Neutrophil (primary cell): ENCODE measurements around the gene TUBA4B.

Experiments
- H3K27ac ChIP-seq: fragments of 200-600 bp; sonication (generic); 2 replicates; pipeline ENCODE4 v1.5.1; 2016; ENCODE audit warnings: mild to moderate bottlenecking, moderate library complexity
- H3K27me3 ChIP-seq: fragments of 200-600 bp; sonication (generic); 2 replicates; pipeline ENCODE4 v1.6.0; 2016; ENCODE audit warnings: mild to moderate bottlenecking
- H3K36me3 ChIP-seq: fragments of 200-600 bp; sonication (generic); 2 replicates; pipeline ENCODE4 v1.5.1; 2017
- H3K4me1 ChIP-seq, 2 experiments: fragments of 200-600 bp in 1 of 2; sonication (generic) in 1 of 2; 1 replicate in 1 of 2; 2 replicates in 1 of 2; pipeline versions ENCODE4 v1.5.1 to v1.6.1; 2013 to 2016; ENCODE audit warnings: low read depth in 1 of 2, low read length in 1 of 2, mild to moderate bottlenecking in 1 of 2, moderate library complexity in 1 of 2; ENCODE audit not compliant: control insufficient read depth in 1 of 2, insufficient read depth in 1 of 2
- H3K4me3 ChIP-seq, 2 experiments: fragments of 200-600 bp in 1 of 2; sonication (generic) in 1 of 2; 1 replicate in 1 of 2; 2 replicates in 1 of 2; pipeline ENCODE4 v1.5.1; 2013 to 2016; ENCODE audit warnings: low read depth in 1 of 2, low read length in 1 of 2, mild to moderate bottlenecking in 1 of 2, moderate library complexity in 1 of 2
- H3K9me3 ChIP-seq: fragments of 200-600 bp; sonication (generic); 2 replicates; pipeline ENCODE4 v1.5.1; 2016
- TF ChIP-seq, protein P1 (sequence below): fragments of 200-600 bp; sonication (generic); IDR thresholded peaks from 2 replicates; pipeline ENCODE4 v1.5.1; 2016; ENCODE audit warnings: antibody characterized with exemption

The TUBA4B gene

DNA sequence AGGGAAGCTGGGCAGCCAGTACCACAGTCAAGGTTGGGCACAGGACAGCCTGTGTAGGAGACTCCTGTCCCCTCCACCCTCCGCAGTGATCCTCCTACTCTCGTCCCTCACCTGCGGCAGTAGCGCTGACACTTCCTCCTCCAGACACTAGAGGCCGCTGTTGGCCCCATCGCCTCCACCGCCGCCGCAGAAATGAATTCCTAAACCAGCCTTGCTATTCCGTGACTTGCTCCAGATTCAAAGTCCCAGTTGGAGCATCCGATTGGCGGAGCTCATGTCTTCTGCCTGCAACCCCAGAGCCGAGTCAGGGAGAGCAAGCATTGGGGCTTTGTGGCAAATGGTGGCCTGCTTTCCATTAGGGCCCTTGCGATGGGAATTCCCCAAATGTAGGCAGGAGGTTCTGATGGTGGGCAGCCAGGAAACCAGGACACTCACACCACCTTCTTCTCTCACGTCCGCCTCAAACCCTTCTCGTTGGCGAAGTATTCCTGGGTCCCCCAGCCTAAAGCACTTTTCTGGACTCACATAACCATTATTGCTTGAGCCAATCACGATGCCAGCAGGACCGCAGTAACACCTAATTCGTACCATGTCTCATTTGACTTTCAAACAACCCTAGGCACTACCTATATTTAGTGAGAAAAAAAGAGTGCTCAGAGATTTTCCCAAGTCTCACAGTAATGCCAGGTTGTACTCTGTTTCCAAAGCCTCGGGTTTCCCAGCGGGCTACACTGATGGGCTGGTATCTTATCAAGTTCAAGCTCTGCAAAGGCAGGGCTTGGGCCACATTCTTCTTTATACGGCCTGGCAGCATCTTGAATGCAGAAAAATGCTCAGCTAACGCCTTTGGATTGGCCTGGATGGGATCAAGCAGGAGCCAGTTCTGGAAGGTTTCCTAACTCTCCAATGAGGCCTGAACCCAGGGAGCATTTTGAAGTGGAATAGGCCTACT lies 24.9 kb downstream of the TUBA4B start:
- Histone ChIP-seq H3K36me3 (peaks cover 21% of the 10 kb centered on the region), H3K27ac (peak overlapping the region; percentile 98), H3K9me3 (no peaks in the 10 kb centered on the region), H3K4me3 (peak overlapping the region; percentile 81 to 82), H3K4me1 (peaks cover 29 to 35% of the 10 kb centered on the region in 2 experiments), H3K27me3 (peaks cover 14% of the 10 kb centered on the region)
- TF ChIP-seq, protein P1, sequence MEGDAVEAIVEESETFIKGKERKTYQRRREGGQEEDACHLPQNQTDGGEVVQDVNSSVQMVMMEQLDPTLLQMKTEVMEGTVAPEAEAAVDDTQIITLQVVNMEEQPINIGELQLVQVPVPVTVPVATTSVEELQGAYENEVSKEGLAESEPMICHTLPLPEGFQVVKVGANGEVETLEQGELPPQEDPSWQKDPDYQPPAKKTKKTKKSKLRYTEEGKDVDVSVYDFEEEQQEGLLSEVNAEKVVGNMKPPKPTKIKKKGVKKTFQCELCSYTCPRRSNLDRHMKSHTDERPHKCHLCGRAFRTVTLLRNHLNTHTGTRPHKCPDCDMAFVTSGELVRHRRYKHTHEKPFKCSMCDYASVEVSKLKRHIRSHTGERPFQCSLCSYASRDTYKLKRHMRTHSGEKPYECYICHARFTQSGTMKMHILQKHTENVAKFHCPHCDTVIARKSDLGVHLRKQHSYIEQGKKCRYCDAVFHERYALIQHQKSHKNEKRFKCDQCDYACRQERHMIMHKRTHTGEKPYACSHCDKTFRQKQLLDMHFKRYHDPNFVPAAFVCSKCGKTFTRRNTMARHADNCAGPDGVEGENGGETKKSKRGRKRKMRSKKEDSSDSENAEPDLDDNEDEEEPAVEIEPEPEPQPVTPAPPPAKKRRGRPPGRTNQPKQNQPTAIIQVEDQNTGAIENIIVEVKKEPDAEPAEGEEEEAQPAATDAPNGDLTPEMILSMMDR: peak; percentile 99

GRCh38 chr2:219278655-219279150 lies 25.7 kb downstream of the TUBA4B start:
- peaks cover 29 to 35% of the 10 kb centered on the region in 2 experiments for H3K4me1 ChIP-seq
- H3K27me3 ChIP-seq: peaks cover 9% of the 10 kb centered on the region
- TF ChIP-seq, protein P1: no peak
- H3K36me3 ChIP-seq: peaks cover 28% of the 10 kb centered on the region
- no peaks in the 10 kb centered on the region for H3K9me3 ChIP-seq
- peak overlapping the region; percentile 98 for H3K27ac ChIP-seq
- H3K4me3 ChIP-seq: peak overlapping the region; percentile 81 to 82

DNA sequence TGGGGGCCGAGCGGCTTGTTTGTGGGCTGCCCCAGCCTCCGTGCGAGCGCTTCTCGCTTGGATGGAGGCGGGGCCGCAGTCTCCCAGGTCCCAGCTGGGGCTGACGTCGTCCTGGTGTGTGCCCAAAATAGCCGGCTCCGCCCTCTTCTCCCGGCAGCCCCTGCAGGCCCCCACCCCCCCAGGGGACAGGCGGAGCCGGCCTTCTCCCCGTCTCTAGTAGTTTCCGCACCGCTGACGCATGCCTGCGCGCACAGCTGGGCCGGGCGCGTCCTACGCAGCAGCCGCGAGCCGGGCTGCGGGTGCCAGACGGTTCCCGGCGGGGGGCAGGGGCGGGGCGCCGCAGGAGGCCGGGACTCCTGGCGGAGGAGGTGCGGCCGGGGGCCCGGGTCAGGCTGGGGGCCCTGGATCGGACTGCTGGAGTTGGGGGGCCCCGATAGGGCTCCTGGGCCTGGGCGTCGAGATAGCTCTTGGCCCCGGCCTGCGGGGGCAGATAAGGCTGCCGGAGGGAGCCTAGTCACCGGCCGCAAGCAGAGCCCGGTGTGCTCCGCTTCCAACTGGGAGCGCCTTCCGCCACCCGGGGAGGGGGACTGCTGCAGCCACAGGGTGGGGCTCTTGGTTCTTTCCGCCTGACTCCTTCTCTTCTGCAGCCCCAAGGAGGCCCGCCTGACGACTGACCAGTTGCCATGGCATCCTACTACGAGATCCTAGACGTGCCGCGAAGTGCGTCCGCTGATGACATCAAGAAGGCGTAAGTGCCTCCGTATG lies 26.3 kb downstream of the TUBA4B start, which contains the start of gene DNAJB2:
Gene DNAJB2 (plus strand): TSS at position 216 of the 765 bp plus-strand sequence. CDS start 468 bp downstream, at position 684.
- H3K4me1 ChIP-seq: peaks cover 29 to 35% of the 10 kb centered on the region in 2 experiments
- H3K4me3 ChIP-seq: peak within 1 kb of the TSS; percentile 81 to 82
- TF ChIP-seq, protein P1: no peak

DNA sequence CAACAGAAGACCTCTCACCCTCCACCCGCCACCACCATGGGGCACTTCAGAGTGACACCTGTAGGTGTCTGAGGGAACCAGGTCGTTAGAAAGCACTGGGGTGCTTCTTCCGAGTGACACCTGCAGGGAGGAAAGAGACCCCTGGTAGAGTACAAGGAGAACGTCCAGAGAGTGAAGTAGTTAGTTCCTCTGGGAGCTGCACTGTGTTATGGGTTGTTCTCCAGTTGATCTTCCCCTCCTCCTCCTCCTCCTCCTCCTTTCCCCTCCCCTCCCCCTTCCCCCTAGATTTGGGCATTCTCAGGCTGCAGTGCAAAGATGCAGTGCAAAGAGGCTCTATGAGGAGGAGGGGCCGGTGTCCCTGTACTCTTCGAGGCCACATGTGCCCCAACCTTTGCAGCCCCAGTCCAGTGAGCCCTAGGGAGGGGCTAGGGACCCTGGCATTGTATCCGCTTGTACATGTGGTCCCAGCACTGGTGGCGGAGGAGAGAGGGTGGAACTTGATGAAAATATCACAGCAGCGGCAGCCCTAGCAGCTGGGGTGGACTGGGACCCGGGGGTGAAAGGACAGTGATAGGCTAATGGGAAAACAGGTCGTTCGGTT lies 27.0 kb downstream of the TUBA4B start:
- TF ChIP-seq, protein P1: no peak
- Histone ChIP-seq H3K27me3 (no peaks in the 10 kb centered on the region), H3K9me3 (no peaks in the 10 kb centered on the region), H3K27ac (peak overlapping the region; percentile 98), H3K4me1 (peaks cover 29 to 35% of the 10 kb centered on the region in 2 experiments), H3K4me3 (peak overlapping the region; percentile 81 to 82), H3K36me3 (peaks cover 41% of the 10 kb centered on the region)

More for the DNA sequence above, 26.3 kb downstream of the TUBA4B start, which contains the start of gene DNAJB2:
- Histone ChIP-seq H3K27ac (peak within 1 kb of the TSS; percentile 98), H3K27me3 (peaks cover 3% of the 10 kb centered on the region), H3K9me3 (no peaks in the 10 kb centered on the region), H3K36me3 (peaks cover 35% of the 10 kb centered on the region)

DNA sequence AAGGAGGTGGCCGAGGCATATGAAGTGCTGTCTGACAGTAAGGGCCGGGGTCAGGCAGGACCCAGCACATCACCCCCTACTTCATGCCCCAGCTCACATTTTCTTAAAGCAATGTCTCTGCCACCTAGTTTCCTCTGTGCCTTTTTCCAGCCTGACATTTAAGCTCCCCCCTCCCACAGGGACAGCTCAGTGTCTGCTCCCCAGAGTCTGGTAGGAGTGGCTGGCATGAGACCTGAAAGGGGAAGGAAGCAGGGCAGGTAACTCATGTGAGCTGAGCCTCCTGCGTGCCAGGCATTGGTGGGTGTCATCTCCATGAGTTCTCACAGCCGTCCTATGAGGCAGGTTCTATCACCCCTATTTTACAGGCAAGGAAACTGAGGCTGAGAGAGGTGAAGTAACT lies 27.6 kb downstream of the TUBA4B start:
- peak overlapping the region; percentile 98 for H3K27ac ChIP-seq
- TF ChIP-seq, protein P1: no peak
- no peaks in the 10 kb centered on the region for H3K27me3 ChIP-seq
- no peaks in the 10 kb centered on the region for H3K9me3 ChIP-seq
- peaks cover 29 to 35% of the 10 kb centered on the region in 2 experiments for H3K4me1 ChIP-seq
- peaks cover 48% of the 10 kb centered on the region for H3K36me3 ChIP-seq
- H3K4me3 ChIP-seq: peak overlapping the region in 1 of 2 experiments; percentile 81
